ENCODE measurements around the gene HMCN2. TPM values are rescaled to one million over a fixed set of nuclear protein-coding genes. Genes with fewer than 3 reads are reported as not detected.

Gene HMCN2
- total and polyA plus RNA-seq, 2 donors from 2014 or later, result 0.99 to 8.6 TPM

GRCh38 chr9:130363755-130364404 lies 98.3 kb downstream of the HMCN2 start:
- no peak overlapping the region for H3K27ac ChIP-seq (ENCODE audit: low read depth in 2 of 2, low read length in 2 of 2)
- no peaks in the 10 kb centered on the region for H3K9me3 ChIP-seq (ENCODE audit: control insufficient read depth in 2 of 3, insufficient read depth in 1 of 3, low read length in 3 of 3)
- TF ChIP-seq, protein P1, sequence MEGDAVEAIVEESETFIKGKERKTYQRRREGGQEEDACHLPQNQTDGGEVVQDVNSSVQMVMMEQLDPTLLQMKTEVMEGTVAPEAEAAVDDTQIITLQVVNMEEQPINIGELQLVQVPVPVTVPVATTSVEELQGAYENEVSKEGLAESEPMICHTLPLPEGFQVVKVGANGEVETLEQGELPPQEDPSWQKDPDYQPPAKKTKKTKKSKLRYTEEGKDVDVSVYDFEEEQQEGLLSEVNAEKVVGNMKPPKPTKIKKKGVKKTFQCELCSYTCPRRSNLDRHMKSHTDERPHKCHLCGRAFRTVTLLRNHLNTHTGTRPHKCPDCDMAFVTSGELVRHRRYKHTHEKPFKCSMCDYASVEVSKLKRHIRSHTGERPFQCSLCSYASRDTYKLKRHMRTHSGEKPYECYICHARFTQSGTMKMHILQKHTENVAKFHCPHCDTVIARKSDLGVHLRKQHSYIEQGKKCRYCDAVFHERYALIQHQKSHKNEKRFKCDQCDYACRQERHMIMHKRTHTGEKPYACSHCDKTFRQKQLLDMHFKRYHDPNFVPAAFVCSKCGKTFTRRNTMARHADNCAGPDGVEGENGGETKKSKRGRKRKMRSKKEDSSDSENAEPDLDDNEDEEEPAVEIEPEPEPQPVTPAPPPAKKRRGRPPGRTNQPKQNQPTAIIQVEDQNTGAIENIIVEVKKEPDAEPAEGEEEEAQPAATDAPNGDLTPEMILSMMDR (IDR thresholded peaks at IDR 0.05; ENCODE audit: borderline replicate concordance, extremely low read depth, insufficient read depth), result no peak
- no peak overlapping the region for H3K9ac ChIP-seq (ENCODE audit: low read length in 3 of 3)
- H3K4me1 ChIP-seq (ENCODE audit: control insufficient read depth in 2 of 3, insufficient read depth in 2 of 3, low read depth in 1 of 3, low read length in 3 of 3), result no peaks in the 10 kb centered on the region
- intact Hi-C loops (cut with DNase I), result no loop called here
- H3K36me3 ChIP-seq (ENCODE audit: control insufficient read depth in 2 of 3, insufficient read depth in 3 of 3, low read length in 3 of 3), result no peaks in the 10 kb centered on the region
- no peaks in the 10 kb centered on the region for H3K27me3 ChIP-seq (ENCODE audit: control insufficient read depth, insufficient read depth, low read length)
- H3K4me3 ChIP-seq (ENCODE audit: low read length in 3 of 3), result no peak overlapping the region
- FAIRE-seq, result no peak
- DNase-seq, result no peak

GRCh38 chr9:130364619-130365322 lies 99.2 kb downstream of the HMCN2 start:
- no peaks in the 10 kb centered on the region for H3K9me3 ChIP-seq (ENCODE audit: control insufficient read depth in 2 of 3, insufficient read depth in 1 of 3, low read length in 3 of 3)
- DNase-seq (no peak), FAIRE-seq (no peak)
- no peak overlapping the region for H3K9ac ChIP-seq (ENCODE audit: low read length in 3 of 3)
- H3K27ac ChIP-seq (ENCODE audit: low read depth in 2 of 2, low read length in 2 of 2), result no peak overlapping the region
- TF ChIP-seq, protein P1 (IDR thresholded peaks at IDR 0.05; ENCODE audit: borderline replicate concordance, extremely low read depth, insufficient read depth), result no peak
- intact Hi-C loops (cut with DNase I), result no loop called here
- H3K36me3 ChIP-seq (ENCODE audit: control insufficient read depth in 2 of 3, insufficient read depth in 3 of 3, low read length in 3 of 3), result no peaks in the 10 kb centered on the region
- no peaks in the 10 kb centered on the region for H3K27me3 ChIP-seq (ENCODE audit: control insufficient read depth, insufficient read depth, low read length)
- H3K4me1 ChIP-seq (ENCODE audit: control insufficient read depth in 2 of 3, insufficient read depth in 2 of 3, low read depth in 1 of 3, low read length in 3 of 3), result no peaks in the 10 kb centered on the region
- H3K4me3 ChIP-seq (ENCODE audit: low read length in 3 of 3), result no peak overlapping the region

DNA sequence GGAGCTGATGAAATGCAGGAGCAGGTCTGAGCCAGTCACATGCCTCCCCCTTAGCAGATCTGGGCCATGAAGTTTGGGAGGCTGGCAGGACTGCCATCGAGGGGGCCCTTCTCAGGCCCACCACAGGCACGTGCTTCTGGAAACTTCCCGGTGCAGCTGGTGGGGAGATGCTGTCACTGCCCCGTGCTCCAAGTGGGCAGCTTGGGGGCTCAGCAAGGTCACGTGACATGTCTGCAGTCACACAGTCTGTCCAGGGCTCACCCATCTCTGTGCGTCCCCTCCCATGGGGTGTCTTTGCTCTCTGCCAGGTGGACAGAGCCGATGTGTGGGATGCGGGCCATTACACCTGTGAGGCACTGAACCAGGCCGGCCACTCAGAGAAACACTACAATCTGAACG lies 99.8 kb downstream of the HMCN2 start:
- FAIRE-seq (no peak), DNase-seq (peak in 1 of 5 donors; percentile 15)
- Histone ChIP-seq H3K4me1 (ENCODE audit: control insufficient read depth in 2 of 3, insufficient read depth in 2 of 3, low read depth in 1 of 3, low read length in 3 of 3) (no peaks in the 10 kb centered on the region), H3K27me3 (ENCODE audit: control insufficient read depth, insufficient read depth, low read length) (no peaks in the 10 kb centered on the region), H3K9ac (ENCODE audit: low read length in 3 of 3) (no peak overlapping the region), H3K27ac (ENCODE audit: low read depth in 2 of 2, low read length in 2 of 2) (no peak overlapping the region), H3K4me3 (ENCODE audit: low read length in 3 of 3) (no peak overlapping the region), H3K9me3 (ENCODE audit: control insufficient read depth in 2 of 3, insufficient read depth in 1 of 3, low read length in 3 of 3) (no peaks in the 10 kb centered on the region), H3K36me3 (ENCODE audit: control insufficient read depth in 2 of 3, insufficient read depth in 3 of 3, low read length in 3 of 3) (no peaks in the 10 kb centered on the region)
- intact Hi-C loops (cut with DNase I), result no loop called here
- TF ChIP-seq, protein P1 (IDR thresholded peaks at IDR 0.05; ENCODE audit: borderline replicate concordance, extremely low read depth, insufficient read depth), result no peak
